Embryonic facial prominence (tissue), 1 donor: ENCODE data around the gene DIAPH2.

ENCODE experiments used
- DNase-seq: peaks from one replicate; pipeline ENCODE4 v3.0.0-alpha.2; 2016; ENCODE audit errors: extremely low spot score

DIAPH2 gene

GRCh38 chrX:97308171-97308570 lies 623.5 kb downstream of the DIAPH2 start:
- no peak for DNase-seq

GRCh38 chrX:97309487-97310116 lies 625.0 kb downstream of the DIAPH2 start:
- DNase-seq, result no peak

GRCh38 chrX:97310373-97310772 lies 625.7 kb downstream of the DIAPH2 start:
- DNase-seq, result no peak

- no peak for DNase-seq
Observed at GRCh38 chrX:97311066-97311778, 626.6 kb downstream of the DIAPH2 start.

GRCh38 chrX:97314345-97314744 lies 629.7 kb downstream of the DIAPH2 start:
- DNase-seq, result no peak

- DNase-seq, result no peak
Observed at GRCh38 chrX:97315939-97316338, 631.3 kb downstream of the DIAPH2 start.

- DNase-seq, result no peak
Observed at GRCh38 chrX:97320305-97320704, 635.7 kb downstream of the DIAPH2 start.

GRCh38 chrX:97322401-97322800 lies 637.8 kb downstream of the DIAPH2 start:
- no peak for DNase-seq

- DNase-seq, result no peak
Observed at GRCh38 chrX:97326456-97326855, 641.8 kb downstream of the DIAPH2 start.

GRCh38 chrX:97328853-97329390 lies 644.3 kb downstream of the DIAPH2 start:
- no peak for DNase-seq

GRCh38 chrX:97330151-97330550 lies 645.5 kb downstream of the DIAPH2 start:
- no peak for DNase-seq

- no peak for DNase-seq
Observed at GRCh38 chrX:97332963-97333362, 648.3 kb downstream of the DIAPH2 start.

GRCh38 chrX:97334850-97335249 lies 650.2 kb downstream of the DIAPH2 start:
- DNase-seq, result no peak

- DNase-seq, result no peak
Observed at GRCh38 chrX:97344724-97345123, 660.1 kb downstream of the DIAPH2 start.

- no peak for DNase-seq
Observed at GRCh38 chrX:97358941-97359340, 674.3 kb downstream of the DIAPH2 start.

GRCh38 chrX:97363843-97364242 lies 679.2 kb downstream of the DIAPH2 start:
- no peak for DNase-seq

GRCh38 chrX:97366237-97366636 lies 681.6 kb downstream of the DIAPH2 start:
- no peak for DNase-seq

- DNase-seq, result no peak
Observed at GRCh38 chrX:97367125-97367524, 682.5 kb downstream of the DIAPH2 start.

GRCh38 chrX:97369947-97370346 lies 685.3 kb downstream of the DIAPH2 start:
- no peak for DNase-seq

GRCh38 chrX:97372001-97372766 lies 687.5 kb downstream of the DIAPH2 start:
- DNase-seq, result no peak

- no peak for DNase-seq
Observed at GRCh38 chrX:97374266-97374665, 689.6 kb downstream of the DIAPH2 start.

- no peak for DNase-seq
Observed at GRCh38 chrX:97380200-97380599, 695.6 kb downstream of the DIAPH2 start.

GRCh38 chrX:97384685-97385084 lies 700.0 kb downstream of the DIAPH2 start:
- no peak for DNase-seq
